ENCODE results near the gene SMIM38. TPM values are rescaled to one million over a fixed set of nuclear protein-coding genes. Genes with fewer than 3 reads are reported as not detected.

The SMIM38 gene
- total RNA-seq, 4 donors from 2014 or later: 0.45 to 2.3 (median 2.0) TPM; not detected in 1

DNA sequence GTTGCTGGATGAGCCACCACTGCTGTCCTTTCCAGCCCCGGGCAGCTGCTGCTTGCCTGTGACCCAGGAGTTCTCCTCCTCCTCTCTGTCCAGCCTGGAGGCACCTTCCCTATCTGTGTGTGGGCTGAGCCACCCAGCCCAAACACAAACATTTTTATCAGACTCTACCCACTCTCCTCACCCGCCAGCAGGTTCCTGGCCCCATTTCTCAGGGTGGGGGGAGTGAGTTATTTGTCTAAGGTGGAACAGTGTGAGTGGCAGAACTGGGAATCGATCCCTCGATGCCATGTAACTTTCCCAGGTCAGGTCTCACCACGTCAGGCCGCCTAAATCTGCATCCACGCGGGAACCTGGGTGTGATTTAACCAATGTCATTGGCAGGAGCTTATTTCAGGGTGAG is 20.8 kb upstream of the SMIM38 start:
- no peak overlapping the region for H3K4me3 ChIP-seq (replicated peaks in 1 of 3)
- DNase-seq: no peak
- H3K27ac ChIP-seq: no peak overlapping the region
- H3K36me3 ChIP-seq: no peaks in the 10 kb centered on the region
- intact Hi-C loops (cut with DNase I): loop anchor here (10.0 kb wide), 2 partner anchors 130 to 300 kb away; no protein-coding TSS in a partner anchor
- no peaks in the 10 kb centered on the region for H3K27me3 ChIP-seq
- no peak for TF ChIP-seq POLR2A (IDR thresholded peaks at IDR 0.05)
- TF ChIP-seq, protein P1, sequence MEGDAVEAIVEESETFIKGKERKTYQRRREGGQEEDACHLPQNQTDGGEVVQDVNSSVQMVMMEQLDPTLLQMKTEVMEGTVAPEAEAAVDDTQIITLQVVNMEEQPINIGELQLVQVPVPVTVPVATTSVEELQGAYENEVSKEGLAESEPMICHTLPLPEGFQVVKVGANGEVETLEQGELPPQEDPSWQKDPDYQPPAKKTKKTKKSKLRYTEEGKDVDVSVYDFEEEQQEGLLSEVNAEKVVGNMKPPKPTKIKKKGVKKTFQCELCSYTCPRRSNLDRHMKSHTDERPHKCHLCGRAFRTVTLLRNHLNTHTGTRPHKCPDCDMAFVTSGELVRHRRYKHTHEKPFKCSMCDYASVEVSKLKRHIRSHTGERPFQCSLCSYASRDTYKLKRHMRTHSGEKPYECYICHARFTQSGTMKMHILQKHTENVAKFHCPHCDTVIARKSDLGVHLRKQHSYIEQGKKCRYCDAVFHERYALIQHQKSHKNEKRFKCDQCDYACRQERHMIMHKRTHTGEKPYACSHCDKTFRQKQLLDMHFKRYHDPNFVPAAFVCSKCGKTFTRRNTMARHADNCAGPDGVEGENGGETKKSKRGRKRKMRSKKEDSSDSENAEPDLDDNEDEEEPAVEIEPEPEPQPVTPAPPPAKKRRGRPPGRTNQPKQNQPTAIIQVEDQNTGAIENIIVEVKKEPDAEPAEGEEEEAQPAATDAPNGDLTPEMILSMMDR (IDR thresholded peaks at IDR 0.05): no peak
- H3K4me1 ChIP-seq: peaks cover 5 to 14% of the 10 kb centered on the region in 2 donors
- WGBS, 2 donors: 92 to 96% methylated on average over 8 of the region's 8 CpGs
- H3K9me3 ChIP-seq: no peaks in the 10 kb centered on the region

DNA sequence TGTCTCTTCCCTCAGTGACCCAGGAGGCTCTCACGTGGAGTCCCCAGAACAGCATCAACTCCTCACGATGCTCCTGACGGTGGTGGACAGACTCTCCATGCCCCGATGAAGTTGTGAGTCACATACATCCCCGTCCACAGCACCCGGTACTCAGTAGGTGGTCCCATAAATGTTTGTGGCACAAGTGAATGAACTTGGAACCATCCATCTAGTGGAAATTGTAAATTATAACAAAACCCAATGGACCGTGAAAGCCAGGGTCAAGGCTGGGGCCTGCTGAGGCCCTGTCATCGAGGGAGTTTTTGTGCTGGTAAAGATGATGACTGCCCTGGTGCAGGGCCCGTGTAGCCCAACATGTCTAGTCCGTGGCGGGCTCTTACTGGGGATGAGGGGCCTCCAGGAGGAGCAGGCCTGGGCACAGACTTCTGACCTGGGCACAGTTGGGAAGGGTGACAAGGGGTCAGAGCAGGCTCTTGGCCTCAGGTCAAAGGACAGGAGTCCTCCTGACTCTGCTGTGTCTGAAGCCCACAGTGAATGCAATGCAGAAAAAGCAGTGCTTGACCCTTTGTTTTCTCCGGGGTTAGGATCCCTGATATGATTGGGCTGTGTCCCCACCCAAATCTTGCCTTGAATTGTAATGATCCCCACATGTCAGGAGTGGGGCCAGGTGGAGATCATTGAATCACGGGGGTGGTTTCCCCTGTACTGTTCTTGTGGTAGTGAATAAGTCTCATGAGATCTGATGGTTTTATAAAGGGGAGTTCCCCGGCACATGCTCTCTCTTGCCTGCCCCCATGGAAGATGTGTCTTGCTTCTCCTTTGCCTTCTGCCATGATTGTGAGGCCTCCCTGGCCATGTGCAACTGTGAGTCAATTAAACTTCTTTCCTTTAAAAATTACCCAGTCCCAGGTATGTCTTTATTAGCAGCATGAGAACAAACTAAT is 20.0 kb upstream of the SMIM38 start:
- WGBS, 2 donors: 84% methylated on average over 12 to 14 of the region's 14 CpGs
- DNase-seq: no peak
- Histone ChIP-seq H3K36me3 (no peaks in the 10 kb centered on the region), H3K27ac (no peak overlapping the region), H3K4me3 (replicated peaks in 1 of 3) (no peak overlapping the region), H3K4me1 (peaks cover 5 to 21% of the 10 kb centered on the region in 2 donors), H3K27me3 (no peaks in the 10 kb centered on the region), H3K9me3 (no peaks in the 10 kb centered on the region)
- TF ChIP-seq, protein P1 (IDR thresholded peaks at IDR 0.05): no peak
- no peak for TF ChIP-seq POLR2A (IDR thresholded peaks at IDR 0.05)
- intact Hi-C loops (cut with DNase I): loop anchor here (10.0 kb wide), 2 partner anchors 129 to 299 kb away; no protein-coding TSS in a partner anchor

DNA sequence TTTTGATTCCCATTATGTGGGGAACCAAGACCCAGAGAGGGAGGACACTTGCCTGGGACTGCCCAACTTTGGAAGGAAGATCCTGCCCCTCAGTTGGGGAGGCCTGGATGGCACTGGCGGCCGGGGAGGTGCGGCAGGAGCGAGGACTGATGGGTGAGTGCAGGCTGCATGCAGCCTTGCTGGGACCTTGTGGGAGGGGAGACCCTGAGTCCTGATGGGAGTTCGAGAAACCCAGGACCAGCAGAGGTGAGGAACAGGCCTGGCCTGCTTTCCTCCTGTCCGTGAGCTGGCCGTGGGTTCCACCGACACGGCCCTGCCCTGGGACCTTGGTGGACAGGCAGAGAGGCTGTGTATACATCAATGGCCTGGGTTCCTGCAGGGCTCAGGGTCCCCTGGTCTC is 19.3 kb upstream of the SMIM38 start:
- Histone ChIP-seq H3K9me3 (no peaks in the 10 kb centered on the region), H3K4me3 (replicated peaks in 1 of 3) (no peak overlapping the region), H3K27ac (no peak overlapping the region), H3K27me3 (no peaks in the 10 kb centered on the region), H3K36me3 (no peaks in the 10 kb centered on the region), H3K4me1 (peaks cover 5 to 13% of the 10 kb centered on the region in 2 donors)
- no peak for TF ChIP-seq POLR2A (IDR thresholded peaks at IDR 0.05)
- TF ChIP-seq, protein P1 (IDR thresholded peaks at IDR 0.05): no peak
- no peak for DNase-seq
- intact Hi-C loops (cut with DNase I): loop anchor here (10.0 kb wide), 2 partner anchors 128 to 298 kb away; no protein-coding TSS in a partner anchor
- WGBS, 2 donors: 98 to 100% methylated on average over 5 to 8 of the region's 9 CpGs

DNA sequence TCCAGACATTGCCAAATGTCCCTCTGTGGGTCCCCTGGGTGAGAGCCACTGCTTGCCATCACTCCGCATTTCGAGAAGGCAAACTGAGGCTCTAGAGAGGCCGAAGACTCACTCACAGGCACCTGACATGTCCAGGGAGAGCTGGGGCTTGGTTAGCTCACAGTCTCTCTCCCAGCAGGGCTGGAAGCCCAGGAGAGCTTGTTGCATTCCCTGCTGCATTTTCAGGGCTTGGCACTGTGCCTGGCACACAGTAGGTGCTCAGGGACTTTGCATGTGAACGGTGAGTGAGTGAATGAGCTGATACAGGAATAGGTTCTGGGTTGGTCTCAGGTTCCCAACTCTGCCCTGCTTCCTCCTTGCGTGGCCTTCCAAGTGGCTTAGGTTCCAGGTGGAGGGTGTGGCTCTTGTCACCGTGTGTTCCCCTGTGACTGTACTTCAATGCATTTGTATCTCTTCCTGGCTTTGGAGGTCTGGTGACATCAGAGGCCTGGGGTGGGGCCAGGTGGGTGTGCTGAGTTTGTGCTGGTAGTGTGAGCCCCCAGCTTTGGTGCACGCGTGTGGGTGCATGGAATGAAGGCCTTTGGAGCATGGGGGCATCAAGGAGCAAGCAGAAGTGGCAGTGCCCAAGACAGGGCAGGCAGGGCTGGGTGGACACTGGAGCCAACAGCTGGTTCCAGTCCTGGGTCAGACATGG is 18.4 kb upstream of the SMIM38 start:
- no peak for TF ChIP-seq POLR2A (IDR thresholded peaks at IDR 0.05)
- TF ChIP-seq, protein P1 (IDR thresholded peaks at IDR 0.05): no peak
- Histone ChIP-seq H3K27ac (no peak overlapping the region), H3K9me3 (no peaks in the 10 kb centered on the region), H3K27me3 (no peaks in the 10 kb centered on the region), H3K4me1 (peaks cover 0 to 7% of the 10 kb centered on the region in 2 donors), H3K4me3 (replicated peaks in 1 of 3) (no peak overlapping the region), H3K36me3 (no peaks in the 10 kb centered on the region)
- 81 to 84% methylated on average over 5 to 6 of the region's 8 CpGs for WGBS, 2 donors
- no peak for DNase-seq
- intact Hi-C loops (cut with DNase I): loop anchor here (10.0 kb wide), 2 partner anchors 128 to 298 kb away; no protein-coding TSS in a partner anchor
